Parathyroid adenoma (tissue), 2 donors: Measurements from ENCODE around the gene AUTS2.

Experiments used
- H2AFZ ChIP-seq: fragments of 300-600 bp; sonication (generic); one replicate; pipeline ENCODE4 v1.7.0; 2017; ENCODE audit warnings: antibody characterized with exemption, mild to moderate bottlenecking
- H3K27ac ChIP-seq: fragments of 300-600 bp; sonication (generic); one replicate; pipeline ENCODE4 v1.7.0; 2017
- H3K27me3 ChIP-seq: fragments of 300-600 bp; sonication (generic); one replicate; pipeline ENCODE4 v1.7.0; 2017; ENCODE audit warnings: low read length; ENCODE audit not compliant: control insufficient read depth, insufficient read depth
- H3K36me3 ChIP-seq: fragments of 300-600 bp; sonication (generic); one replicate; pipeline ENCODE4 v1.7.0; 2017; ENCODE audit warnings: low read length; ENCODE audit not compliant: control insufficient read depth, insufficient read depth
- H3K4me1 ChIP-seq: fragments of 300-600 bp; sonication (generic); one replicate; pipeline ENCODE4 v1.7.0; 2017; ENCODE audit warnings: control low read depth
- H3K4me2 ChIP-seq: fragments of 300-600 bp; sonication (generic); one replicate; pipeline ENCODE4 v1.7.0; 2017; ENCODE audit warnings: low read length
- H3K4me3 ChIP-seq: fragments of 300-600 bp; sonication (generic); one replicate; pipeline ENCODE4 v1.7.0; 2017; ENCODE audit warnings: low read depth, low read length
- H3K79me2 ChIP-seq: fragments of 300-600 bp; sonication (generic); one replicate; pipeline ENCODE4 v1.7.0; 2017; ENCODE audit warnings: control low read depth
- H3K9ac ChIP-seq: fragments of 300-600 bp; sonication (generic); one replicate; pipeline ENCODE4 v1.7.0; 2017; ENCODE audit warnings: mild to moderate bottlenecking
- H3K9me3 ChIP-seq: fragments of 300-600 bp; sonication (generic); one replicate; pipeline ENCODE4 v1.7.0; 2017; ENCODE audit warnings: low read length; ENCODE audit not compliant: control insufficient read depth
- CTCF ChIP-seq: fragments of 300-600 bp; sonication (generic); IDR thresholded peaks from one replicate; pipeline ENCODE4 v1.7.0; 2017; ENCODE audit warnings: antibody characterized with exemption, mild to moderate bottlenecking
- donor health status: primary hyperparathyroidism.

AUTS2 gene

GRCh38 chr7:69677881-69678493 is 79.7 kb downstream of the AUTS2 start:
- Histone ChIP-seq H3K9me3 (no peaks in the 10 kb centered on the region), H3K9ac (no peak overlapping the region), H2AFZ (no peak overlapping the region), H3K36me3 (no peaks in the 10 kb centered on the region), H3K4me3 (no peak overlapping the region), H3K27me3 (no peaks in the 10 kb centered on the region), H3K79me2 (no peaks in the 10 kb centered on the region), H3K27ac (no peak overlapping the region), H3K4me2 (no peak overlapping the region), H3K4me1 (no peaks in the 10 kb centered on the region)
- TF ChIP-seq CTCF: no peak

DNA sequence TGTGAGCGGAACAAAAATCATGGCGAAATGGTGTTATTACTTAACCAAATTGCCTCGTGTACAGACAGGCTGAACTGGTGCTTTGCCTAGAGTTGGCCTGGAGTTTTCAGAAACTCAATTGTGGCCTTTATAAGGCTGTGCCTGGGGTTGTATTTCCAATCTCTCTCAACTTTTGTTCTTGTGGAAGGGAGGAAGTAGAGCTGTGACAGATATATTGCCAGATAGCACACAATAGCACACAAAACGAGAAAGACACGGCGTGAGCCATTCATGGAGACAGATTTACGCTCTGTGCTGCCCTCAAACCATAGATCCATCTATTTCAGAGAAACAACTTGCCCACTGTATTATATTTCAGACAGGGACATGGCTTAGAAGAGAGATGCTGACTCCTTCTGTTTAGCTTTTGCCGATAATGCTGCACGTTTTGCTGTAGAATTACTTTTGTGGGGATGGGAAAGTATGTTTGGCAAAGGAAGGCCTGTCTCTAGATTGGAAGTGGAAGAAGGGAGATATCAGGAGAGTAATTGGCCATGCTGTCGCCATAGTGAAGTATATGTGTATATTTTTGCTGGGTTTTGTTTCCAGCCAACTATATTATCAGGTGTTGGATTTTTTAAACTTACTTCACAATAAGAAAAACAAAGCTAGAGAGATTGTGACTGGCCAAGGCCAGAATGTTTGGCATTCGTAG is 80.4 kb downstream of the AUTS2 start:
- TF ChIP-seq CTCF: no peak
- no peaks in the 10 kb centered on the region for H3K79me2 ChIP-seq
- no peak overlapping the region for H3K4me2 ChIP-seq
- H3K27ac ChIP-seq: no peak overlapping the region
- no peak overlapping the region for H3K4me3 ChIP-seq
- no peaks in the 10 kb centered on the region for H3K4me1 ChIP-seq
- H2AFZ ChIP-seq: no peak overlapping the region
- H3K9me3 ChIP-seq: no peaks in the 10 kb centered on the region
- H3K36me3 ChIP-seq: no peaks in the 10 kb centered on the region
- no peaks in the 10 kb centered on the region for H3K27me3 ChIP-seq
- H3K9ac ChIP-seq: no peak overlapping the region

DNA sequence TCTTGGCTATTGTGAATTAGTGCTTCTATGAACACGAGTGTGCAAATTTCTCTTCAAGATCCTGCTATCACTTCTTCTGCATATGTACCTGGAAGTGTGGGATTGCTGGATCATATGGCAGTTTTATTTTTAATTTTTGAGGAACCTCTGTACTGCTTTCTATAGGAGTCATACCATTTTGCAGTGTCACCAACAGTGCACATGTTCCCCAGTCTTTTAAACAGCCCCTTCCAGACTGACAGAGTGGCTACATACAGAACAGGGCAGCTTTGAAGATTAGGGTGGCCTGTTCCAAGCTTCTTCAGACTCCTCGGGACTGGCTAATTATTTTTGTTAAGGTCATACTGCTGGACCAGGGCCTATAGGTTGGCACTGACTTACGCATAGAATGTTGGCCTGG is 82.9 kb downstream of the AUTS2 start:
- Histone ChIP-seq H3K79me2 (no peaks in the 10 kb centered on the region), H3K9ac (no peak overlapping the region)
- no peak for TF ChIP-seq CTCF

DNA sequence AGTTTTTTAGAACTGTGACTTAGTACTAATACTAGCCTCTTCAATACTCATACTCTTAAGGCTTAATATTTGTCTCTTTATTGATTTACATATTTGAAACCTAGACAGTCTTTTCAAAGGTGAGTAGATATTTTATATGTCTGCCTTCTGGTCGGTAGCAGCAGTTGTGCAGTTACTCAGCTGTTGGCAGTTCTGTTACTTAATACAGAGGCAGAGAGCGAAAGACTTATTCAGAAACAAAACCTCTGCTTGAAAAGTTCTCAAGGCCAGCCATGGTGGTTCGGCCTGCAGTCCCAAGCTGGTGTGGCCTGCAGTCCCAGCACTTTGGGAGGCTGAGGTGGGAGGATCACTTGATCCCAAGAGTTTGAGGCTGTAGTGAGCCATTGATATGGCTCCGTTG is 84.2 kb downstream of the AUTS2 start:
- Histone ChIP-seq H3K79me2 (no peaks in the 10 kb centered on the region), H3K36me3 (no peaks in the 10 kb centered on the region), H3K9me3 (no peaks in the 10 kb centered on the region), H3K27me3 (no peaks in the 10 kb centered on the region), H3K4me1 (no peaks in the 10 kb centered on the region), H2AFZ (no peak overlapping the region), H3K9ac (no peak overlapping the region), H3K27ac (no peak overlapping the region), H3K4me3 (no peak overlapping the region), H3K4me2 (no peak overlapping the region)
- no peak for TF ChIP-seq CTCF

More for the DNA sequence above, 82.9 kb downstream of the AUTS2 start:
- no peak overlapping the region for H2AFZ ChIP-seq
- H3K36me3 ChIP-seq: no peaks in the 10 kb centered on the region
- no peaks in the 10 kb centered on the region for H3K27me3 ChIP-seq
- H3K9me3 ChIP-seq: no peaks in the 10 kb centered on the region
- no peak overlapping the region for H3K4me3 ChIP-seq
- no peaks in the 10 kb centered on the region for H3K4me1 ChIP-seq
- no peak overlapping the region for H3K27ac ChIP-seq
- H3K4me2 ChIP-seq: no peak overlapping the region

- H3K79me2 ChIP-seq: no peaks in the 10 kb centered on the region
- H3K4me2 ChIP-seq: no peak overlapping the region
- no peaks in the 10 kb centered on the region for H3K4me1 ChIP-seq
- no peaks in the 10 kb centered on the region for H3K27me3 ChIP-seq
- no peaks in the 10 kb centered on the region for H3K36me3 ChIP-seq
- TF ChIP-seq CTCF: no peak
- no peak overlapping the region for H3K27ac ChIP-seq
- no peak overlapping the region for H3K4me3 ChIP-seq
- no peak overlapping the region for H3K9ac ChIP-seq
- H3K9me3 ChIP-seq: no peaks in the 10 kb centered on the region
- H2AFZ ChIP-seq: no peak overlapping the region
These were observed 84.7 kb downstream of the AUTS2 start for GRCh38 chr7:69683002-69683401.
